ENCODE data around the gene ARMC5.
A peak's percentile ranks its signal among the peaks of the same experiment; 100 is the strongest.
"Not testable (repeated sequence)": the region's sequence is repeated elsewhere in the genome, so short reads cannot be mapped to it uniquely, and the experiment has no call there.

ARMC5 gene

GRCh38 chr16:31436221-31437045, 22.9 kb upstream of the ARMC5 start:
- no peak for DNase-seq

DNA sequence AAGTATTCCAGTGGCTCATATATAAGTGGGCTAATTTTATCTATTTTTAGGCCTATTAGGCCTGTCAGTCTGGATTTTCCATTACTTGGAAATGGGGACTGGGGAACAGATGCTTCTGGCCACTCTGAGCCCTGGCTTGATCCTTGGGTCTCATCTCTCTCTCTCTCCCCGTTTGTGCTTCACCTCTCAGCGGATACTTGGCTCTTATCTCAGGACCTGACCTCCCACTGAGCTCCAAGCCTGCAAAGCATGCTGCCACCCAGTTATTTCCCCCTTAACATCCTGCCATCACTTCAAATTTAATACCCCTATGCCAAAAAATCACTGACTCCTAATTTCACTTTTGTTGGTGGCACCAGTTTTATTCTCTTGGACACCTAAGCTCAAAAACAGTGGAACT, 20.9 kb upstream of the ARMC5 start:
- DNase-seq: no peak

DNA sequence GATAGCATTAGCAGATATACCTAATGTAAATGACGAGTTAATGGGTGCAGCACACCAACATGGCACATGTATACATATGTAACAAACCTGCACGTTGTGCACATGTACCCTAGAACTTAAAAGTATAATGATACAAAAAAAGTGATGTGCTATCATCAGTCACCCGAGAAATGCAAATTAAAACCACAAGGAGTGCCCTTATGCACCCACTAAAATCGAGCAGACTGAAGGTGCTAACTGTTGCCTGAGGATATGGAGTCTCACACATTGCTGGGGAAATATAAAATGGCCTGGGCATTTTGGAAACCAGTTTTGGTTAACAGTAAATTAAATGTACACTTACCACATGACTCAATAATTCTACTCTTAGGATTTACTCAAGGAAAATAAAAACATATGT, 20.3 kb upstream of the ARMC5 start:
- not testable (repeated sequence) for DNase-seq

GRCh38 chr16:31439519-31439918, 19.8 kb upstream of the ARMC5 start:
- DNase-seq: no peak

GRCh38 chr16:31440516-31441184, 18.7 kb upstream of the ARMC5 start:
- DNase-seq: no peak

DNA sequence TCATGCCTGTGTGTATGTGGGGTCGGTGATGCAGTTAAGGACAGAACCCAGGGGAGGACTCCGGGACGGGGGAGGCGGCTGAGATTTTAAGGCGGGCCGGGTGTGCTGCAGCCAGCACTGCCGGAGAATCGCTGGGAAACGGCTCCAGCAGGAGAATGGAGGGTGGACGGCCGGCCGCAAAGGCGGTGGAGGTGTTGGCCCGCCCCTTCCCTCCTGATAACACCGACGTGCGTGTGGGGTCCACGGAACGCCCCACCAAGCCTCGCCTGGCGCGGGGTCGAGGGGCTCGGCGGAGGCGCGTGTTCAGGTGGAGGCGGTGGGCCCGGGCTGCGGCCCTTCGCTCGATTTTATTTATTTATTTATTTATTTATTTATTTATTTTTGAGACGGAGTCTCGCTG, 17.3 kb upstream of the ARMC5 start:
- no peak for DNase-seq

DNA sequence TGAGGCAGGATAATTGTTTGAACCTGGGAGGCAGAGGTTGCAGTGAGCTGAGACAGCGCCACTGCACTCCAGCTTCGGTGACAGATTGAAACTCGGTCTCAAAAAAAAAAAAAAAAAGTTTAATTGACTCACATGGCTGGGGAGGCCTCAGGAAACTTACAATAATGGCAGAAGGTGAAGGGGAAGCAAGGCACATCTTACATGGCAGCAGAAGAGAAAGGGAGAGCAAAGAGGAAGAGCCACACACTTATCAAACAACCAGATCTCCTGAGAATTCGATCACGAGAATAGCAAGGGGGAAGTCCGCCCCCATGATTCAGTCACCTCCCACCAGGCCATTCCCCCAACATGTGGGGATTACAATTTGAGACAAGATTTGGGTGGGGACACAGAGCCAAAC, 13.4 kb upstream of the ARMC5 start:
- not testable (repeated sequence) for DNase-seq

DNA sequence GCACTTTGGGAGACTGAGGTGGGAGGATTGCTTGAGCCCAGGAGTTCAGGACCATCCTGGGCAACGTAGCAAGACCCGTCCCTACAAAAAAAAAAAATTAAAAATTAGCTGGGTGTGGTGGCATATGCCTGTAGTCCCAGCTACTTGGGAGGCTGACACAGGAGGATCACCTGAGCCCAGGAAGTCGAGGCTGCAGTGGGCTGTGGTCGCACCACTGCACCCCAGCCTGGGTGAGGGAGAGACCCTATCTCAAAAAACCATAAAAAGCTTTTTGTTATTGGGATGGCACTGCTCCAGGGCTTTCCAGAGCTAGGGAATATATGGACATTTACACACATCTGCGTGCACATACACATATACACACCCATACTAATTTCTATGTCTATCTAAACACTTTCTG, 8.1 kb upstream of the ARMC5 start:
- DNase-seq: no peak

GRCh38 chr16:31451681-31452351, 7.5 kb upstream of the ARMC5 start:
- DNase-seq: peak; percentile 24

DNA sequence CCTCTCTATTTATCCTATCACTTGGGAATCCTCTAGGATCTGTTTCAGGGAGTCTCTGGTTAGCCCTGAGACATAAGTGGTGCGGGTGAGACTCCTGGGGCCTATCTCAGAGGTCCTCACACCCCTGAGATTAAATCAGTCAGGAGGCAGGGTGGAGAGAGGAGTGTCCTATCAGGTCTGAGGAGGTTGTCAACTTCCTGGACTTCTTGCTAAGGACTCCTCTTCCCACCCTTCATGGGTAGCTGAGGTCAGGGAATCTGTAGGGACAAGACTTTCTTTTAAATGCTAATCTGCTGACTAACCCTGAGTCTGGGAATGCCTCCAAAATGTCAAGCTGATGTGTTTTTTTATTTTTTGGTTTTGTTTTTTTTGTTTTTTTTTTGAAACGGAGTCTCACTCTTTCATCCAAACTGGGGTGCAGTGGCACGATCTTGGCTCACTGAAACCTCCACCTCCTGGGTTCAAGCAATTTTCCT, 6.6 kb upstream of the ARMC5 start:
- DNase-seq: no peak

DNA sequence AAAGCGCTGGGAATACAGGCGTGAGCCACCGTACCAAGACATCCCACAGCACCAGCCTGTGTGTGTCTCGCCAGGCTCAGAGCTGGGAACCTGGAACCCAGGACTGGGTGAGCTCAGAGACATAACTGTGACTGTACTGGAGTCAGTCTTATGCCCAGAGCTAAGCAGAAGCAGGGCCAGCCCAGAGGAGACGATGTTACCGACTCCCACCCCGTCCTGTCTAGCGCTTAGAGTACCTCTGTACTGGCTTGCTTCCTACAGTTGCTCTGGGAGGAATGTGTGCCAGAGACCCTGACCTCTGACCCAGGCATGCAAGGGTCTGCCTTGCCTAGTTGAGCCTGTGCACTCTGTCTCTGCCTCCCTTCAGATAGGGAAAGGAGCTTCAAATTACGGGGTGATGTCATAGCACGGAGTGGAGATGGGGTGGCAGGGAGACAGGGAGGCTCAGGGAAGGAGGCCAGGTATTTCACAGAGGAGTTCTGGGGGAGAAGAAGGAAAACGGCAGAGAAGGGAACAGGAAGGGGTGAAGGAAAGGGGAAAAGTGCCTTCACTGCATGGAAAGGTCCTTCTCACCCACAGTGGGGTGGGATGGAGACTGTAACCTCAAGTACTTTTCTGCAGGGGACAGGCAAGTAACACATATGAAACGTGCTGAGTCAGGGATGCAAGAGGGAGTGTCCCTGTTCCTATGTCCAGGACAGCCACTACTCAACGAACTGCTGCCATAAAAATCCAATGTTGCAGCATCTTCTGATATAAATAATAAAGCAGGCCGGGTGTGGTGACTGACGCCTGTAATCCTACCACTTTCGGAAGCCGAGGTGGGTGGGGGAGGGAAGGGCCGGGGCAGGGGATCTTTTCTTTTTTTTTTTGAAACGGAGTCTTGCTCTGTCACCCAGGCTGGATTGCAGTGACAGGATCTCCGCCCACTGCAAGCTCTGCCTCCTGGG, 5.8 kb upstream of the ARMC5 start:
- DNase-seq: no peak

DNA sequence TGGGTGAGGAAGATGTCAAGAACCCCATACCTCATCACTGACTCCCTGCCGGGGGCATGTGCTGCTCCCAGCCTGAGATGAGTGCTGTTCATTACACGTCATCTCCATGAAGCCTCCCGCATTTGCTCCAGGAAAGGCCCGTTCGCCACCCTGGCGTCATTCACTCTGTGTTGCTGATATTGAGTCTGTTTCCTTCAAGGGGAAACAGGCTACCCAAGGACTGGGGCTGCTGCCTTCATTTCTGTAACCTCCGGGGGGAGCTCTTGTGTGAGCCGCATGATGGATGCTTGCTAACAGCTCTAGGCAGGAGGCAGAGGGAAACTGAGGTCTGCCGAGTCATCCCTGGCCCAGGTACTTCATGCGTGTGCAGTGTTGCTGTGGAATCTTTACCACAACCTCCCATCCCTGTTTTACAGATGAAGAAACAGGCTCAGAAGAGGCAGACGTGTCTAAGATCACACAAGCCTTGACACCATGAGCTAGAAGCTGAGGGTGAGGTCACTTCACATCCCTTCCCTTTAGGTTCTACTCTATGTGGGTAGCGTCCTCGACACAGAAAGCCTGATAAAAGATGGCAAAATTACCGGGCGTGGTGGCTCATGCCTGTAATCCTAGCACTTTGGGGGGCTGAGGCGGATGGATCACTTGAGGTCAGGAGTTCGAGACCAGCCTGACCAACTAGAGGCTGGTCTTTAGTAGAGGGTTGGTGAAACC, 3.5 kb upstream of the ARMC5 start:
- DNase-seq: no peak

DNA sequence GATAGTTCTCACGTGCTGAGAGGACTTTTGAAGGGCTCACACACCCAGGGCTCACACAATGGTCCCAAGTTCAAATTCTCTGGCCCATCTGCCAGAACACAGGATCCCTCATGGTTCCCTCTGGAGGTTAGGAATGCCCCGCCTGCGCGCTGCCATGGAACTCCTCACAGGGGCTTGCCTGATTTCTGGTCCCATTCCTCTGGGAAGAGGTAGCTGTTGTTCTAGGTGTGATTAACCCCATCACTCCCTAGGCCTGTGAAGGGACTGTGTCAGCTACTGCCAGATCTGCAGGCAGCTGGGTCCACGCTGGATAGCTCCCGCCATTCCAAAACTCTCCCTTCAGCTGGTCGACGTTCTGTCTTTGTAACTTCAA, 2.3 kb upstream of the ARMC5 start:
- no peak for DNase-seq

DNA sequence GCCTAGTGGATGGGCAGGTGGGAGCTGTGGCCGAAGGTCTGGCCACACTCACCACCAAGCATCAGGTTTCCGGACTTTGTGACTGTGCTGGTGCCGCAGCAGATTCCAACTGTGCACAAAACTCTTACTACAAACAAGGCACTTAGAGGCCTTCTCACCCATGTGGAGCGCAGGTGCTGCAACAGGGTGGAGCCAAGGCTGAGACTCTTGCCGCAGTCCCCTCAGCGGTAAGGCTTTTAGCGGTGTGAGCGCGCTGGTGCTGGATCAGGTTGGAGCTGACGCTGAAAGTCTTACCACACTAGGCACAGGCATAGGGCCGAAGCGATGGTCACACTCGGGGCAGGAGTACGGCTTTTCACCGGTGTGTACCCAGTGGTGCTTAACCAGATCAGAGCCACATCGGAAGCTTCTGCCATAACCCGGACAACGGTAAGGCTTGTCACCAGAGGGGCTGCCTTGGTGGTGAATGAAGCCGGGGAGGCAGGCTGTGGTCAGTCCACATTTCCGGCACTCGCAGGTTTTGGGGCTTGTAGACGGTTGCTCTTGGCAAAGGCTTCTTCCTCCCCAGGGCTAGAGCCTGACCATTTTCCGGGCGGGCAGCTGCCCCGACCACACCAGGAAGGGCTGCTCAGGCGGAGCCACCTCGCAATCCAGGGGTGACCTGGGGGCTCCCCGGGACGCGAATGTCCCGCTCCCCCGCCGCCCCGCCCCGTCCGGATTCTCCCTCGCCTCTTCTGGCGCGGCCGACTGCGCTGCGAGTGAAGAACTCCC, 1.0 kb upstream of the ARMC5 start:
- no peak for DNase-seq

GRCh38 chr16:31459687-31460581, 633 bp downstream of the ARMC5 start:
- DNase-seq: peak; percentile 96

DNA sequence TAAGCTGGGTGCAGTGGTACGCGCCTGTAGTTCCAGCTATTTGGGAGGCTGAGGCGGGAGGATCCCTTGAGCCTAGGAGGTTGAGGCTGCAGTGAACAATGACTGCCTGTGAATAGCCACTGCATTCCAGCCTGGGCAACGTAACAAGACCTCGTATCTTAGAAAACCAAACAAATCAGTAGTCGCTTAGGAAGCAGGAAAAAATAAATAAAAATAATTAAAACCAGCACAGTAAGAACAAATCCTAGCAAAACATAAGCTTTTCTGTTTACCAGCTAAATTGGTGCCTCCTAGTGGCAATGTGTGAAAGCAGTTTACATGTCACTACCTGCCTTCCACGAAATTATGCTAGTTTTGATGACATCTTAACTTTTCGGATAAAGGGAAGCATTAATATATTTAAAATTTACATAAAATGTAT, 1.3 kb downstream of the ARMC5 start:
- DNase-seq: peak; percentile 66

- DNase-seq: no peak
Measured at GRCh38 chr16:31461201-31461920, 2.1 kb downstream of the ARMC5 start.

DNA sequence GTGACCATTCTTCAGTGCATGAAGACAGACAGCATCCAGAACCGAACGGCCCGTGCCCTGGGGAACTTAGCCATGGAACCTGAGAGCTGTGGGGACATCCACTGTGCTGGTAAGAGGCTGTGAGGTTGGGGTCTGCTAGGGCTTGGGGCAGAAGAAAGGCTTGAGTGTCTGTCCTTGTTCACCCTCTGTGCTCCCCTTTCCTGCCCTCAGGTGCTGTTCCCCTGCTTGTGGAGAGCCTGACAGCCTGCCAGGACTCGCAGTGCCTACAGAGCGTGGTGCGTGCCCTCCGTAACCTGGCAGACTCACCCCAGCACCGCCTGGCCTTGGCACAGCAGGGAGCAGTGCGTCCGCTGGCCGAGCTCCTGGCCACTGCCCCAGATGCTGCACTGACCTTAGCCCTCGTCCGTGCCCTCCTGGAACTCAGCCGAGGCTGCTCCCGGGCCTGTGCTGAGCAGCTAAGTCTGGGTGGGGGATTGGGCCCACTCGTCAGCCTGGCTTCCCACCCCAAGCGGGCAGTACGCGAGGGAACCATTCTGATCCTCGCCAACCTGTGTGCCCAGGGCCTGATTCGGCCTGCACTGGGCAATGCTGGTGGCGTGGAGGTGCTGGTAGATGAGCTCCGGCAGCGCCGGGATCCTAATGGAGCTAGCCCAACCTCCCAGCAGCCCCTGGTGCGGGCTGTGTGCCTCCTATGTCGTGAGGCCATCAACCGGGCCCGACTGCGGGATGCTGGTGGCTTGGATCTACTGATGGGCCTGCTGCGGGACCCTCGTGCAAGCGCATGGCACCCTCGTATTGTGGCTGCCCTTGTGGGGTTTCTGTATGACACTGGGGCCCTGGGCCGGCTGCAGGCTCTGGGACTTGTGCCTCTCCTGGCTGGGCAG, 2.9 kb downstream of the ARMC5 start:
- no peak for DNase-seq

Measured in NCI-H1694 treated with DMSO at 0.1 percent for 48 hours (cell line).